HG02763 (cell line): ENCODE measurements around the gene KRT38.

ENCODE experiments used
- ATAC-seq: cut with Tn5 transposase; IDR thresholded peaks from one replicate; pipeline ENCODE4 v1.9.1; 2021; ENCODE audit warnings: mild to moderate bottlenecking, moderate library complexity; ENCODE audit not compliant: unreplicated experiment

Gene KRT38

DNA sequence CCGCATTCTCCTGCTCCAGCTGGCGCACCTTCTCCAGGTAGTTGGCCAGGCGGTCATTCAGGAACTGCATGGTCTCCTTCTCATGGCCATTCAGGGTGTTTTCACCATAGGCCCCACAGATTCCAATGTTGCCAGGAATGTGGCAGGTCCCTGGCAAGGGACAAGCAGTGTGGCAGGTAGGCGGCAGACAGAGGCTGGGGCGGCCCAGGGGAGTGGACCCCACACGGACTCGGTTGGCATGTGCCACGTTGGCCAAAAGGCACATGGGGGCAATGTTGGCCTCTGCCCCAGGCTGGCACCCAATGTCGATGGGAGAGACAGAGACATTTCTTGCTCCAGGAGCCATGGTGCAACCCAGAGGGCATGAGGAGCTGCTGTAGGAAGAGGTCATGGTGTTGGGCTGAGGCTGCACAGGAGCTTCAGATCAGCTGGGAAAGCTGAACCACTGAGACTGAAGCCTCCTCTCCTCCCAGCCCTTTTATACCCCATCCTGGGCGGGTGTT, at the start of gene KRT38:
KRT38 (minus strand) TSS at position 453 of the 503 bp plus-strand sequence; CDS start at position 391, 62 bp downstream.
- no peak for ATAC-seq

DNA sequence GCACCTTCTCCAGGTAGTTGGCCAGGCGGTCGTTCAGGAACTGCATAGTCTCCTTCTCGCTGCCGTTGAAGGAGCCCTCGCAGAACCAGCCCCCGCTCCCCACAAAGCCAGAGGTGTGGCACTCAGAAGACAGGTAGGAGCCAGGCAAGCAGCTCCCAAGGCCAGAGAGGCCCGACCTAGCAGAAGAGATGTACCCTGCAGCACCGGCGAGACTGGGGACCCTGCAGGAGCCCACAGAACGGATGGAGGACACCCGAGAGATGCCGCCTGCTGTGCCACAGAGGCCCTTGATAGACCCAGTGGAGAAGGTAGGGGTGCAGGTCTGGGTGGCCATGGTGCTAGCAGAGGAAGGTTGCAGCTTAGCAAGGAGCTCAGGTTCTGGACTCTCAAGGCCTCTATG, 48.7 kb upstream of the KRT38 start, which contains the start of gene KRT36:
KRT36 (minus strand) TSS at position 380 of the 400 bp plus-strand sequence; CDS start at position 334, 46 bp downstream.
- no peak for ATAC-seq

DNA sequence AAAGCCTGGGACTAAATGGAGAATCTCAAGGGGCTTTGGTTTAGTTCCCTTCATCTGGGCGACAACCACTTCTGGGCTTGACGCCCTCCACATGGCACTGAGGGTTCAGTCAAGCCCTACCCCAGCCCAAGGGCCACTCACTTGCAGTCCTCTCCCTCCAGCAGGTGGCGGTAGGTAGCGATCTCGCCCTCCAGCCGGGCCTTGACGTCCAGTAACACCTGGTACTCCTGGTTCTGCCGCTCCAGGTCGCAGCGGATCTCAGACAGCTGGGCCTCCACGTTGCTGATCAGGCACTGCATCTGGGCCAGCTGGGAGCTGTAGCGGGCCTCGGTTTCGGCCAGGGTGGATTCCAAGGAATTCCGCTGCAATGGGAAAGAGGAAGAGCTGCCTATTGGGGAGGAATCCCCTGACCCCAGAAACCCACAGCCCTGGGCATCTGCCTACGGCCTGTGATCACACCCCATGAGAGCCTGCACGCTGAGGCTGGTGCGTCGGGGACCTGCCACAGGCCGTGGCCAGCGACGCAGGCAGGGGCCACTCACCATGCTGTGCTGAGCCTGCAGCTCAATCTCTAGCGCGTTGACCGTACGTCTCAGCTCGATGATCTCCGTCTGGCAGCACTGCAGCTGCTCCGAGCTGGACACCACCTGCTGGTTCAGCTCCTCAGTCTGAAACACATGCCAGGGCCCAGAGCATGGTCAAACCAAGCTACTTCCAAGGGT, 46.2 kb upstream of the KRT38 start:
- no peak for ATAC-seq

DNA sequence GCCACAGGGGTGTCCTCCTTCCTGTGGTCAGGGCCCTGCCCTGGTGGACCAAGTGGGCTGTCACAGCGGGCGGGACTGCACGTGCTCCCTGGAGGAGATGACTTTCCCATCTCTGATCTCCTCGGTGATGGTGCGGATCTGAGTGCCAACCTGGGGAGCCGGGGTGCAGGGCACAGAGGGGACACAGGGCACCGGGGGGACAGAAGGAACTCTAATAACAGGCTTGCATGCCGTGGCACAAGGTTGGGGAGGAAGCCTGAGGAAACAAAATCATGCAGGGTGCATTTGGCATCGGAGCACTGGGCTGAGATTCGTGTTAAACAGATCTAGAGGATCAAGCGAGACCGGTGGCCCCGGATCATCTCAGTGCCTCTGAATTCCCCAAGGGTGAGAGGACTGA, 45.5 kb upstream of the KRT38 start:
- no peak for ATAC-seq

DNA sequence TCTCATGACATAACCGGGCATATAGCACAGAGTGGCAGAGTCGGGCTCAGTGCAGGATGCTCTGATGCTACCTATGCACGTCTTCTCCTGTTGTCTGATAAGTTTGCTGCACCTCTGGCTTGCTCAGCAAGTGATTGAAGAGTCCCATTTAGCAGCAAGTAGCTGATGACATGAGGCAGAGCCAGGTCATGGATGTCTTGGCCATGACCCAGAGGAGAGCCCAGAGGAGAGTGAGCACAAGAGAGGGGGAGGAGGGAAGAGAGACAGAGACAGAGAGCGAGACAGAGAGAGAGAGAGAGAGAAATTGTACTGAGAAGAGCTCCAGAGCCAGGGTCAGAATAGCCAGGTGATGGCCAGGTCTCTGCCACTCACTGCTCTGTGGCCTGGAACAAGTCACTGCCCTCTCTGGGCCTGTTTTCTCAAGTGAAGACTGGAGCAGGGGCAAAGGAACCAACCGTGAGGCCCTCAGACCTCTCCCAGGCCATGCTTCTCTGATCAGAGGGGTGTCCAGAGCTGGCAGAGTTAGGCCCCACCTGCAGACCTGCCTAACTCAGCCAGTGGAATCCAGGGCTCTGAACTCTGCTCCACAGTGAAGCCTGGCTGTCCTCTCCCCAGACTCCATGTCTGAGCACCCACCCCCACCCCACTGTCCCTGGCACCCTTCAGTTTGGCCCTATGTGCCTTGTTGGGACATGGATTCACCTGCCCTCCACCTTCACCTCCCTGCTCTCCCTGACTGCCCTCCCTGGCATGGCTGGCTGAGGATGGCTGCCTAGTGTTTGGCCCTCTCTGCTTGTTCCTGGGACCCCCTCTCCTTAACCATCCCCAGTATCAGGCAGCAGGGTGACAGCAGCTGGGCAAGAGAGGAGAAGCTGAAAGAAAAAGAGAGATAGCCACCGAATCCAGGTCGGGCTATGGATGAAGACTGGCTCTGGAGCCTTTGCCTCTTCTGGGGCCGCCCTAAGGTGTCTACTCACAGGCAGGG, 44.4 kb upstream of the KRT38 start:
- no peak for ATAC-seq

DNA sequence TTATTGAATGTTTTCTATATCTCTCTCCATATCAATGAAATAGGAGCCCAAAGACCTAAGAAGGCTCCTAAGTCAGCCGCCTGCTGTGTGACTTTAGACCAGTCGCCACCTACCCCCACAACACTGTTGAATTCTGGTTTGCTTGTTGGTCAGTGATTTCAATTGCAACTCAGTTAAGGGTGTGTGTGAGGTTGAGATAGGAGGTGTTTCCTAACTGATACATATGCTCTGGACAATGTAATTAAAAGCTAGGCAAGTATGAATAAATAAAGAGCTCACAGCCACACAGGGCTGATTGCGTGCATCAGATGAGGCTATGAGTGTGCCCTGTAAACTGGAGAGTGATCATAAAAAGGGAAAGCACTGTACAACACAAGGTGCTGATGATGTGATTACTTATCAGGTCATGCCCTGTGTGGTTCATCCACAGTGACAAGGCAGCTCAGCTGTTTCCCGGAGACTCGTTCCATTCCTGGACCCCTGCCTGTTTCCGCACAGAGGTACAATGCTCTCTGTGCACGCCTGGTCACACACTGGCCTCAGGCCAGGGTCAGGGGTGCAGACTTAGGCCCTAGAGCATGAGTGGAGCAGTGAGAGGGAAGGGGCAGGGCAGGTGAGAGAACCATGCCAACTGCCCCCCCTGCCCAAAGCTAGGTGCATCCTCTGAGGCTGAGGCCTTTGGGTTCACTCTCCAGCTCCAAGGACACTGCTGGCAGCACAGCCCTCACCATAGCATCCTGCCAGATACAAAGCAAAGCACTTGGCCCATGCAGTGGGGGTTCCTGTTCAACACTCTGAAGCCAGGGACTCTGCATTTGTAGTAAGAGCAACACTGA, 43.4 kb upstream of the KRT38 start:
- ATAC-seq, result no peak

DNA sequence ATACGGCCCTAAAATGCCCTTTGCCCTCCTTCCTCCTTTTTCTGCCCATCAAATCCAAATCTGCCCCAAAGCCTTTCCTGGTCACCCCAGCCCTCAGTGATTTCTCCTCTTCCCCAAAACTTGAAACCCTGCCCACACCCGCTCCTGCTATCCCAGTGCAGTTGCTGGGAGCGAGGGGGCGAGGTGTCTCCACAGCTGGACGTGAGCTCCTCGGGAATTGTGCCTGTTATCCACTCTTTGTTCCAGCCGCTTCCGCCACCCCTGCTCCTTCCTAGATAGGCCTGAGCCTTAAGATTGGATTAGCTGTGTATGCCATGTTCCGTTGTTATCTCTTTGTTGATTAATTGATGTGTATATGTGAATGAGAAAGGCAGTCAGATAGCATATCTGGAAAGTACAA, 42.7 kb upstream of the KRT38 start:
- no peak for ATAC-seq

DNA sequence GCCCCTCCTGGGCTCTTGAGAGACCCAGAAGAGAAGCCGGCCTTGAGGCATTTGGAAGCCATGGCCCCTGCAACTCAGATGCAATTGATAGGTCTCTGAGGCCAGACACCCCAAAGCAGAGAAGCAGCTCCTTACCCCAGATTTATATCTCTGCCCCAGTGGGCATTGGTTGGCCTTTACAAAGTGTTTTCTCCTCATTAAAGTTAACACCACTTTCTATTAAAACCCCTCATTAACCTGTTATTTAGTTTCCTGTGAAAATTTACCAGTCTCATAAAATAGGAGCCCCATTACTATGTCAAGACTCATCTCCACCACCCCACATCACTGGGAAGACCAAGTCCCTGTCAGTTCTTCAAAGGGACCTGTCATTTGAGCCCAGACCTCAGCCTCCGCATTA, 40.3 kb upstream of the KRT38 start, which contains the start of gene KRT35:
KRT35 (minus strand) TSS at position 116 of the 400 bp plus-strand sequence; CDS start at position 62, 54 bp downstream.
- ATAC-seq, result no peak

DNA sequence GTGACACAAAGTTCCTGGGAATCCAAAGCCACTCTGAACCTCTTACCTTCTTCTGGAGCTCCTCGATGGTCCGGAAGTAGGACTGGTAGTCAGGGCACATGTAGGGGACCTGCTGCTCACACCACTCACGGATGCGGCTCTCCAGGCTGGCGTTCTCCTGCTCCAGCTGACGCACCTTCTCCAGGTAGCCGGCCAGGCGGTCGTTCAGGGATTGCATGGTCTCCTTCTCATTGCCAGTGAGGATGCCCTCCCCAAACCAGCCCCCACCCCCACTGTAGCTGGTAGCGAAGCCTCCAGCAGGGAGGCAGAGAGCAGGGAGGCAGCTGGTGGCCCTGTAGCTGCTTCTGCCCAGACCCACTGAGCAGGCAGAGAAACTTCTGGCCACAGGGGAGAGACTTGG, 39.8 kb upstream of the KRT38 start:
- no peak for ATAC-seq

DNA sequence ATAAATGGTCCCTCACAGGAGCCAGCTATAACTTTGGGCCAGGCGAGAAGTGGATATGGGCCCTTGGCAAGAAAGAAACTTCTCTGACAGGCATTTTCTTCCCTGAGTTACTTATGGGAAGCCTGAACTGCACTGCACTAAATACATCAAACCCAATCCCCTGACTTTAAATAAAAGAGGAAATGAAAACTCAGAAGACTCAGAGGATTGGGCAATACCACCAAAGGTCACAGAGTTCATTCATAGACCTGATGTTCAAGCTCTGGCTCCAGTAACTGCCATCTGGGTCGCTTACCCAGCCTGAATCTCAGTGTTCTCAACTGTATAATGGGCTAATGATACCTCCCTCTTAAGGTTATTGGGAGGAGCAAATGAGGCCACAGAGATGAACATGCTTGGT, 39.4 kb upstream of the KRT38 start:
- no peak for ATAC-seq

DNA sequence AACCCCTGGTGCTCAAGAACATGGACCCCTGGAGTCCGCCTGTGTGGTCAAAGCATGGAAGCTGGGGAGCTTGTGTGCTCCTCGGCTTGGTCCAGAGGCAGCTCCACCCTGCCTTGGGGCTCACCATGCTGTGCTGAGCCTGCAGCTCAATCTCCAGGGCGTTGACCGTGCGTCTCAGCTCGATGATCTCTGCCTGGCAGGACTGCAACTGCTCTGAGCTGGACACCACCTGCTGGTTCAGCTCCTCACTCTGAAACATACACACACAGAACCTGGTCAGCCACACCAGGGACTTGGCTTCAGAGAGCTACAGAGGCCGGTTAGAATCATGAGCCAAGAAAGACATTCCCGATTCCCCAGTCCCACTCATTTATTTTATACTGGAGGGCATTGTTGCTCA, 37.5 kb upstream of the KRT38 start:
- no peak for ATAC-seq

DNA sequence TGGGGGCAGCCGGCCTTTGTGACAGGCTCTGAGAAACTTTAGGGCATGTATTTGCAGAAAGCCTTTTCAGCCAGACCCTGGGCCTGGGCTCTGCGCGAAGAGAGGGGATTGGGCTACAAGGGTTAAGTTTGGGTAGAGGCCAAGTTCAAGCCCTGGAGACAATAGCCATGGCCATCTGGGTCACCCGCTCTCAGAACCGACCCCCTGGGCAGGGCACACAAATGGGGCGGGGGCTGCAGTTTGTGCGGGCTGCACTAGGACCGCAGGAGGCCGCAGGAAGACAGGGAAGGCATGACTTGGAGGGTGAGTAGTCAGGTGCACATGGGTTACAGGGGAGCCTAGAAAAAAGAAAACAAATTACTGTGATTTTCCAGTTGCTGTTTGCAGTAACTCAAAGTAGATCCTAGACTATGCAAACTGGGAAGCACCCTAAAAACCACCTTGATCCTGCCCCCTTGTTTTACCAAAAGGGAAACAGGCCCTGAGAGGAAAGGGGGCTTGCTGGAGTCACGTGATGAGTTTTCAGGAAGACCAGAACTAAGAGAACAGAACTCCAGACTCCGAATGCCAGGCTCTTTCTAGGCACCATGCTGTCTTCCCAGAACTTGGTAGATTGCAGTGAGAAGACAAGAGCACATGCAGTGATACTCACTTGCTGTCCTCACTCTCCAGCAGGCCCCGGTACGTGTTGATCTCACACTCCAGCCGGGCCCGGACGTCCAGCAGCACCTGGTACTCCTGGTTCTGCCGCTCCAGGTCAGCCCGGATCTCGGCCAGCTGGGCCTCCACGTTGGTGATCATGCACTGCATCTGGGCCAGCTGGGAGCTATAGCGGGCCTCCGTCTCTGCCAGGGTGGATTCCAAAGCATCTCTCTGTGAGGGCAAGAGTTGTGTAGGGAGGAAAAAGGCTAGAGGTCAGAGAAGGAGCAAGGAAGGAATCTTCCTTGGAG, 36.4 kb upstream of the KRT38 start:
- no peak for ATAC-seq

DNA sequence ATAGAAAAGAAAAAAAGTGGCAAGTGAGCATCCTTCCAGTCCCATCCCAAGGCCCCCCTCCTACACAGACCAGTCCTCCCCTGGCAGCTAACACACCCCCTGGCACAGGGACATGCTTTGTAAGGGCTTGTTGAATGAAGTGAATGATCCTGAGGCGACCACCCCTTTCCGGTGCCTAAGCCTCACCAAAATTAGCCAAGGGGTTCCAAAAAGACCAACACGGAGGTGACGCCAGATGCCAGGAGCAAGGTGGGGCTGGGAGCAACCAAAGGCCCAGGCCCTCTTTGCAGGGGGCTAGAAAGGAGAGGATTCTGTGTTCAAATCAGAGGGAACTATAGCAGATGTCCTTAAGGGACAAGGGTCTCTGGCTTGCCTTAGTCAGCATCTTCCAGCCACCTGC, 34.6 kb upstream of the KRT38 start:
- no peak for ATAC-seq

DNA sequence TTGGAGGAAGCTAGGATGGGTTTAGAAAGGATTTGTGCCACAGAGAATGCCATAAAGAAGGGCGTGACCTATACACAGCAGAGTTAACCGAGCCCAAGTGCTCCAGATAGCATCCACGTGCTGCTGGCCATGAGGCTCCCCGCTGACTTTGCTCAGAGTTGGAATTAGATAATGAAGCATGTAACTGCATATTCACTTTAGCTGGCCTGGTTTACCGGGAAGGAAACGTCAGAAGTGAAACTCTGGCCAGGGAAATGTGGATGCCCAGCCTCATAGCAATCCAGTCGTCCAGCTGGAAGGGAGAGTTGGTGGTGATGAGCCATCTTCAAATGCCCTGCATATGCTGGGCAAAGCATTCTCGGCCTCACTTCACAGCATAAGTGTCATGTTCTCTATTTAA, 34.1 kb upstream of the KRT38 start:
- no peak for ATAC-seq

DNA sequence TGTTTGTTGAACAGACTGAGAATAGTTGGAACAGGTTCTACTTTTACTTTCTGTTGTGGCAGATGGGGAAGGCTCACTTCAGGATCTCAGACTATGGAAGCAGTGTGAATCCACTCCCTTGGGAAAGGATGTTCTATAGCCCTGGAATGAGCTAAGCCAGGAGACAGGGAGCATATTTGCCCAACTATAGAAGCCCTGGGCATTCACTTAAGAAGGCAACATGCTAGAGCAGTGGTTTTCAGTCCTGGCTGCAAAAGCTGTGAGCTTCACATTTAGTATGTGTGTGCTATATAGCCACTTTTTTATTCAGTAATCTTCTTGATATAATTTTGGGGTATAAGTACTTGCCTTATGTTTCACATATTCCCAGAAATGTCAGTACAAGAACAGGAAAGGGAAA, 27.6 kb upstream of the KRT38 start:
- no peak for ATAC-seq

DNA sequence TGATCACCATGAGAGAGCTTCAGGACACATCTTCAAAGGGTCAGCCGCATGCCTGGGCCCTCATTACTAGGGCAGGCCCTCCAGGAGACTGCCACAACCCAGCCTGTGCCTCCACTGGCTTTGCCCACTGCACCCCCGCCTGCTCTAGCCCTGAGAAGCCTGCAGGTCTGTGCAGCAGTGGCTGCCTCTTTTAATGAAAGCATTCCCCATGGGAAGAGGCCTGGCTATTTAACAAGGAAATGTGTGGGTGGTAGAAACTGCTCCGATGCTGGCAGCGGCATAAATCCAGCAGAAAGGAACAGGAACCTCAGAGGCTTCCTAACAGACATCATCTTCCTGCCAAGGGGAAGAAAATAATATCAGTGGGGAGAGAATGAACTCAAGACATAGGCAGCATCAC, 26.8 kb upstream of the KRT38 start:
- no peak for ATAC-seq

DNA sequence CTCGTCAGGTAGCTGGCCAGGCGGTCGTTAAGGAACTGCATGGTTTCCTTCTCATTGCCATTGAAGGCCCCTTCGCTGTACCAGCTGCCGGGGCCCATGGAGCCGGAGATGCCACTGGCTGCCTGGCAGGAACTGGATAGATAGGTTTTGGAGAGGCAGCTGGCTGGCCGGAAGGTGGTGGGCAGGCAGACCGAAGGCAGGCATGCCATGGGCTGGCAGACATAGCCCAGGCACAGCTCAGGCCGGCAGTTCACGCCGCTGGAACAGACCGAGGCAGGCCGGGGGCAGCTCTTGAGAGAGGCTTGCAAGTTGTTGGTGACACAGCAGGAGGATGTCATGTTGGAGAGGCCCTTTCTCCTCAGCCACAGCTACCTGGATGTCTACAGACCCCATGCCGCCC, 26.2 kb upstream of the KRT38 start, which contains the start of gene KRT32:
KRT32 (minus strand) TSS at position 399 of the 400 bp plus-strand sequence; CDS start at position 338, 61 bp downstream.
- ATAC-seq, result no peak

DNA sequence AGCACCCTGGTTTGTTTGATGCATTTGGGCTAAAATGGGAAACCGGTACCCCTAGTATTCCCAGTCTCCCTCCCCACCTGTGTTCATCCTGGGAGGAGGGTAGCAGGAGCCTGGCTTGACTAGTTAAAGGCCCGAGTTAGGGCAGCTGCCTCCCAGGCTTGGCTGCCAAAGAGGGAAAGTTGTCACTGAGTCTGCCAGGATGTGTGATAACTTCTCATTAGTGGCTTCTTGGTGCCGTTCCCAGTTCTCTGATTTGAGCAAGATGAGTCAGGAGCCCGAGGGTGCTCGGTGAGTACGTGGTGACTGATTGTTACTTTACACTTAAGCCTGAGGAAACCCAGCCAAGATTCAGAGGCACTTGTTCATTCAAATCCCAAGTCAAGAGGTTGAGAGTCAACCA, 23.9 kb upstream of the KRT38 start:
- no peak for ATAC-seq

DNA sequence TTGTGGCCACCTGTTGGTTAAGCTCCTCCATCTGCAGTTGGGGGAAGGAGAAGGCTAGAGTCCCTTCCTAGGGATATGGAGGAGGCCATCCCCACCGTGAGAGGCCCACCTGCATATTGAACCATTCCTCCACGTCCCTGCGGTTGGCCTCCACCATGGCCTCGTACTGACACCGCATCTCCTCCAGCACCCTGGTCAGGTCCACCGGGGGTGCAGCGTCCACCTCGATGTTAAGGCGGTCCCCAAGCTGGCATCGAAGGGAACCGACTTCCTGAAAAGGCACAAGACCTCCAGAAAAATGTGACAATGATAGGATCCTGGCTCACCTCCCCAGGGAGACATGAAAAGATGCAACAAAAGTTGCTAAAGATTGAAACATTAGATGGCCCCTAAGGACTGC, 23.4 kb upstream of the KRT38 start:
- ATAC-seq, result no peak
